ENCODE measurements around the gene STK4.

DNA sequence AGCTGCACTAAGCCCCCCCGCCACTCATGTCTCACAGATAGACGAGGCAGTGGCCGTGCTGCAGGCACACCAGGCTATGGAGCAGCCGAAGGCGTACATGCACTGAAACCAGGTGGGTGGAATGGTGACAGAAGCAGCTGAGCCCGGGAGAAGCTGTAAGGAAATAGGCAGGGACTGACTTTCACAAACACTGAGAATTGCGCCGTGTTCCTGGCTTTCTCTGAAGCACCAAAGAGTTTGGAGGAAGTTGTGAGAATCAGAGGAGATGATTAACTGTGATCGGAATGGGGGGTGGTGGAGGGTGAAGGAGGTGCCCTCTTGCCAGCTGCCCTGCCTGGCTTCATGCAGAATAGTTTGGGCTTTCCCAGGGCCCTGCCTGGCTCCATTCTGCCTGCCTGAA, 27.7 kb upstream of the STK4 start:
- TF ChIP-seq, protein P1, sequence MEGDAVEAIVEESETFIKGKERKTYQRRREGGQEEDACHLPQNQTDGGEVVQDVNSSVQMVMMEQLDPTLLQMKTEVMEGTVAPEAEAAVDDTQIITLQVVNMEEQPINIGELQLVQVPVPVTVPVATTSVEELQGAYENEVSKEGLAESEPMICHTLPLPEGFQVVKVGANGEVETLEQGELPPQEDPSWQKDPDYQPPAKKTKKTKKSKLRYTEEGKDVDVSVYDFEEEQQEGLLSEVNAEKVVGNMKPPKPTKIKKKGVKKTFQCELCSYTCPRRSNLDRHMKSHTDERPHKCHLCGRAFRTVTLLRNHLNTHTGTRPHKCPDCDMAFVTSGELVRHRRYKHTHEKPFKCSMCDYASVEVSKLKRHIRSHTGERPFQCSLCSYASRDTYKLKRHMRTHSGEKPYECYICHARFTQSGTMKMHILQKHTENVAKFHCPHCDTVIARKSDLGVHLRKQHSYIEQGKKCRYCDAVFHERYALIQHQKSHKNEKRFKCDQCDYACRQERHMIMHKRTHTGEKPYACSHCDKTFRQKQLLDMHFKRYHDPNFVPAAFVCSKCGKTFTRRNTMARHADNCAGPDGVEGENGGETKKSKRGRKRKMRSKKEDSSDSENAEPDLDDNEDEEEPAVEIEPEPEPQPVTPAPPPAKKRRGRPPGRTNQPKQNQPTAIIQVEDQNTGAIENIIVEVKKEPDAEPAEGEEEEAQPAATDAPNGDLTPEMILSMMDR (IDR thresholded peaks at IDR 0.05), result no peak
- TF ChIP-seq POLR2AphosphoS5 (IDR thresholded peaks at IDR 0.05), result no peak
- no peak for TF ChIP-seq POLR2A (IDR thresholded peaks at IDR 0.05)

Measured in suprapubic skin (tissue), 4 donors.